Choroid plexus epithelial cell (primary cell): ENCODE measurements around the gene ASIC2.

ENCODE experiments used
- DNase-seq: peaks from one replicate; pipeline ENCODE4 v3.0.0-alpha.2; 2010; ENCODE audit warnings: low read depth
- H3K4me3 ChIP-seq: 2 replicates; pipeline ENCODE4 v1.5.1; 2011; ENCODE audit warnings: low read depth, mild to moderate bottlenecking, control low read depth, low read length, moderate library complexity
- CTCF ChIP-seq: conservative IDR thresholded peaks from 2 replicates; pipeline ENCODE4 v1.5.1; 2011; ENCODE audit warnings: low read depth, mild to moderate bottlenecking, control low read depth, inconsistent platforms, low read length, moderate library complexity

The ASIC2 gene

DNA sequence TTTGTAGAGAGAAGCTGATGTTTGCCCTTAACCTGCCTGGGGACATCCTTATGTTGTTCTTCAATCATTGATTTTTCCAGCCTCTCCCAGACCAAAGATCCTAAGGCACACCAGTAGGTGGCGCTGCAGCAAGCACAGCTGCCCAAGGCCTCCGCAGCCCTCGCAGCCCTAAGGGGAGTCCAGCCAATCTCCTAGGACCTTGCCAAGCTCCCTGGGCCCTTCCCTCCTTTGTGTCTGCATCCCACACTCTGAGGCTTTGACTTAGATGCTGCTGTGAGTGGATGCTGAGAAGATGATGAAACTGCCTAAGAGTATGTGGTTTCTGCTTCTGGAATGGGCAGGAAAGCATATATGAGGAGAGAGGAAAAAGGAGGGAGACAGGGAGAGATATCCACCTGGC, 254.4 kb downstream of the ASIC2 start:
- H3K4me3 ChIP-seq = no peak overlapping the region
- peak; percentile 24 for DNase-seq
- peak; percentile 60 for TF ChIP-seq CTCF

- no peak for TF ChIP-seq CTCF
These were observed 259.9 kb downstream of the ASIC2 start for GRCh38 chr17:33033176-33033575.

DNA sequence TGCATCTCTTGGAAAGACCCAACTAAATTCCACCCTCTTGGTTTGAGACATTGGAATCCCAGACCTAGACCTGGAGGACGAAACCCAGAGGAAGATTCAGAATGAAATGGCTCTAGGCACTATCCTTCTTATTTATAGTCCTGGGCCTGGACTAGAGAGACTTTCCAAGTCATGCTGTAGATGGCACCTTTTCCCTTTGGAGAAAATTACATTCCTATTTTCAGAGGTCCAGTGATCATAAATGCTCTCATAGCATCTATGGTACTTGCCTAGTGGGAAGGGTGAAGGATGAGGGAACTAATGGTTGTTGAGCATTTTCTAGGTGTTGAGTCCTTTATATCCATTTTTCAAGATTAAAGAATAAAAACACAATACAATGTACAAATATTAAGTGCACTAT, 264.3 kb downstream of the ASIC2 start:
- DNase-seq = no peak
- TF ChIP-seq CTCF = no peak
- H3K4me3 ChIP-seq = no peak overlapping the region

More at GRCh38 chr17:33033176-33033575, 259.9 kb downstream of the ASIC2 start:
- no peak for DNase-seq
- H3K4me3 ChIP-seq = no peak overlapping the region

DNA sequence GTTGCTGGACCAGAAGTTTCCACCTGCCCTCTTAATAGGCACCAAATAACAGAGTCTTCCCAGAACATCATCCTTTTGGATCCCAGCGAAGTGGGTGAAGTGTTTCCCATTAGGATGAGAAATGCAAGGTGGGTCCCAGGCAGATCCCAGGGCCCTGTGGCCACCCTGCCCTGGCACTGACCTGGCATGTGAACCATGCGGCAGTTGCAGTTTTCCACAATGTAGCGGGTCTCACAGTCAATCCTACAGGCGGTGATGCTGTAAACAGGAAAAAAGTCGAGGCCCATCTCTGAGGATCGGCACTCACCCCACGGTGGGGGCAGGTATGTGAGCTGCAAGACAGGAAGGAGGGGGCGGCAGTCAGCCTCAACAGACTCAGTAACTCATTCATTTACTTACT, 265.0 kb downstream of the ASIC2 start:
- no peak overlapping the region for H3K4me3 ChIP-seq
- no peak for DNase-seq
- TF ChIP-seq CTCF = no peak

DNA sequence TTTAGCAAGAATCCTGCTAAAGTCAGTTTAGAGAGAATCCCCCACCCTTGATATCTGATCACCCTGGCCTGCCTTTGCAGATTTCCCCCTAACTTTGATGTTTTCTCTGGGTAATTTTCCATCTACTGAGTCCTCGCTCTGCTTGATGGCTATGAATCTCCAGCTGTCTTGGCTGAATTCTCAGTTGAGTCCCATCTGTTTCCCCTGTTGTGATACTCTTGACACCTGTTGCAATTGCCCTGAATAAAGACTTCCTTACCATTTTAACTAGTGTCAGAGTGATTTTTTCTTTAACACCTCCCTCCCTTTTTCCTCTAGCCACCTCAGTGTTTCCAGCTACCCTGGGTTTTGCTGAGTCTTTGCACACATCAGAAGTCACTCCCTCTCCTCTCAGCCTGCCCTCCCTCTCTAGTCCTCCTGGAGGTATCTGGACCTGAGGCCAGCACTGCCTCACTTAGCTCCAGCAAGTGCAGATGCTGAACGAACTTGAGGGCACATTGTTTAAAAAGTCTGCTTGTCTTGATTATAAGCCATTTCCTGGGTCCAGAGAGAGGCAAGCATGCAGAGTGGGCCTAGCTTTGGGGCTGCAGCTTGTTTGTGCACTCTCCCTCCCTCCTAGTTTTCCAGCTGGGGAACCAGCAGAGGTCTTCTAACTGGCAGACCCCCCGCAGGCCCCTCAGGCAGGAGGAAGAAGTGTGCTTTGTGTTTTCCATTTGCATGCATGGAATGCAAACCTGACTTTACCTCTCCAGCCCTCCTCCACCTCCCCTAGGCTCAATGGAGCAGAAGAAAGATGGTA, 268.2 kb downstream of the ASIC2 start:
- no peak overlapping the region for H3K4me3 ChIP-seq
- TF ChIP-seq CTCF = no peak
- no peak for DNase-seq

DNA sequence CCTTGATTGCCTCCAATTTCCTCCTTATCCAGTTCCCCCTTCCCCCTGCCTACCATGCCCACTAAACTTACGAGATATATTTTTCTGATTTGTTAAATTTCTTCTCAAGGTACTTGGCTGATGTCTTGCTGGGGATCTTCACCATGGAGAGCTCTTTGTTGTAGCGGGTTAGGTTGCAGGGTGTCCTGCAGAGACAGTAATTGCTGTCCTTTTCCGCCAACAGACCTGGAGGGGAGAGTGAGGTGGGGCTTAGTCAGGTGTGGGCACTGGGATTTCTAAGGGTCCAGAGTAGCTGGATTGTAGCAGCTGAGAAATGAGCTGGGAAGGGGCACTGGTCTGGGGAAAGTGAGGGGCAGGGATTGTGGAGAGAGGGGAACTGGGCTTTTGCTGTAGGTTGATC, 269.3 kb downstream of the ASIC2 start:
- DNase-seq = no peak
- TF ChIP-seq CTCF = no peak
- no peak overlapping the region for H3K4me3 ChIP-seq
